Prostate gland (tissue), 2 donors: ENCODE measurements around the gene TENT5C.

ENCODE experiments used
- POLR2A ChIP-seq: fragments of 450-650 bp; IDR thresholded peaks from one replicate; pipeline ENCODE4 v1.6.1; 2016; ENCODE audit warnings: antibody characterized with exemption, mild to moderate bottlenecking
- TF ChIP-seq, protein P1 (sequence below), 4 experiments: fragments of 200-600 bp in 2 of 4; fragments of 450-650 bp in 2 of 4; sonication (generic) in 2 of 4; IDR thresholded peaks; 1 replicate in 3 of 4; 2 replicates in 1 of 4; pipeline ENCODE4 v1.5.1; 2016 to 2019; ENCODE audit warnings: antibody characterized with exemption in 4 of 4, mild to moderate bottlenecking in 2 of 4, moderate library complexity in 2 of 4

DNA sequence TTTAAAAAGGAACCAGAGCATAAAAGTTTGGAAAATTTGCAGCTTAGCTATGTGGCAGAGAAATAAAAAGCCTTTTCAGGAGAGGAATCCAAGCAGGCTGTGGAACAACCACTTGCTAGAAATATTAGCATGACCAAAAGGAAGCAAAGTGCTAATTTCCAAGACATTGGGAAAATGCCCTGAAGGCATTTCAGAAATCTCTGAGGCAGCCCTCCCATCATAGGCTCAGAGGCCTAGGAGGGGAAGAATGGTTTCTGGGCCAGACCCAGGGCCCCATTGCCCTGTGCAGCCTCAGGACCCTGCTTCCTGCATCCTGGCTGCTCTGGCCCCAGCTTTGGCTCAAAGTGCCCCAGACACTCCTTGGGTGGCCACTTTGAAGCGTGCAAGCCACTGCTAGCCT lies 56.8 kb downstream of the TENT5C start:
- TF ChIP-seq, protein P1, sequence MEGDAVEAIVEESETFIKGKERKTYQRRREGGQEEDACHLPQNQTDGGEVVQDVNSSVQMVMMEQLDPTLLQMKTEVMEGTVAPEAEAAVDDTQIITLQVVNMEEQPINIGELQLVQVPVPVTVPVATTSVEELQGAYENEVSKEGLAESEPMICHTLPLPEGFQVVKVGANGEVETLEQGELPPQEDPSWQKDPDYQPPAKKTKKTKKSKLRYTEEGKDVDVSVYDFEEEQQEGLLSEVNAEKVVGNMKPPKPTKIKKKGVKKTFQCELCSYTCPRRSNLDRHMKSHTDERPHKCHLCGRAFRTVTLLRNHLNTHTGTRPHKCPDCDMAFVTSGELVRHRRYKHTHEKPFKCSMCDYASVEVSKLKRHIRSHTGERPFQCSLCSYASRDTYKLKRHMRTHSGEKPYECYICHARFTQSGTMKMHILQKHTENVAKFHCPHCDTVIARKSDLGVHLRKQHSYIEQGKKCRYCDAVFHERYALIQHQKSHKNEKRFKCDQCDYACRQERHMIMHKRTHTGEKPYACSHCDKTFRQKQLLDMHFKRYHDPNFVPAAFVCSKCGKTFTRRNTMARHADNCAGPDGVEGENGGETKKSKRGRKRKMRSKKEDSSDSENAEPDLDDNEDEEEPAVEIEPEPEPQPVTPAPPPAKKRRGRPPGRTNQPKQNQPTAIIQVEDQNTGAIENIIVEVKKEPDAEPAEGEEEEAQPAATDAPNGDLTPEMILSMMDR (IDR thresholded peaks at IDR 0.05): no peak
- TF ChIP-seq POLR2A: no peak
